ENCODE data around the gene DYNLT4.
"Not testable (repeated sequence)": the region's sequence is repeated elsewhere in the genome, so short reads cannot be mapped to it uniquely, and the experiment has no call there.

The DYNLT4 gene

DNA sequence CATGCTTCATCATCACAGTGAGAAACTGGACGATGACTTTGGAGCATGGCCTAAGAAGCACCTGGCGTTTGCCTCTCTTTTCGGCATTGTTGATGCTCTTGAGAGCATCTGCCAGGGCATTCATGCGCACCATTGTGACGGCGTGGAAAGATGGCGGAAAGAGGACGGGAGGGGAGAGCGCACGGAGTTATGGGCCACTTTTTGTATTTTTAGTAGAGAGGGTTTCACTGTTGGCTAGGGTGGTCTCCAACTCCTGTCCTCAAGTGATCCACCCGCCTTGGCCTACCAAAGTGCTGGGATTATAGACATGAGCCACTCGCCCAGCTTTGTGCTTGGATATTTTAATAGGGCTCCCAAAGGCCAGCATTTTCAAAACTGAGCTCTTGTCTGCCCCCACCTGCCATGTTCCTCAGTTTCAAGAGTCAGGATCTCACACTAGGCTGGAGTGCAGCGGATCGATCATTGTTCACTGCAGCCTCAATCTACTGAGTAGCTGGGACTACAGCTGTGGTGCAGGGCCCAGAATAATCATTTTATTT lies 26.5 kb downstream of the DYNLT4 start:
- H3K4me1 Mint-ChIP-seq: peaks cover 54% of the 10 kb centered on the region
- peak overlapping the region; percentile 29 for H3K4me3 Mint-ChIP-seq
- H3K9me3 Mint-ChIP-seq: no peaks in the 10 kb centered on the region
- ATAC-seq (no peak), DNase-seq (no peak)
- no peak overlapping the region for H3K27ac Mint-ChIP-seq
- no peaks in the 10 kb centered on the region for H3K27me3 Mint-ChIP-seq
- H3K36me3 Mint-ChIP-seq (ENCODE audit: low read depth): peaks cover 63% of the 10 kb centered on the region

DNA sequence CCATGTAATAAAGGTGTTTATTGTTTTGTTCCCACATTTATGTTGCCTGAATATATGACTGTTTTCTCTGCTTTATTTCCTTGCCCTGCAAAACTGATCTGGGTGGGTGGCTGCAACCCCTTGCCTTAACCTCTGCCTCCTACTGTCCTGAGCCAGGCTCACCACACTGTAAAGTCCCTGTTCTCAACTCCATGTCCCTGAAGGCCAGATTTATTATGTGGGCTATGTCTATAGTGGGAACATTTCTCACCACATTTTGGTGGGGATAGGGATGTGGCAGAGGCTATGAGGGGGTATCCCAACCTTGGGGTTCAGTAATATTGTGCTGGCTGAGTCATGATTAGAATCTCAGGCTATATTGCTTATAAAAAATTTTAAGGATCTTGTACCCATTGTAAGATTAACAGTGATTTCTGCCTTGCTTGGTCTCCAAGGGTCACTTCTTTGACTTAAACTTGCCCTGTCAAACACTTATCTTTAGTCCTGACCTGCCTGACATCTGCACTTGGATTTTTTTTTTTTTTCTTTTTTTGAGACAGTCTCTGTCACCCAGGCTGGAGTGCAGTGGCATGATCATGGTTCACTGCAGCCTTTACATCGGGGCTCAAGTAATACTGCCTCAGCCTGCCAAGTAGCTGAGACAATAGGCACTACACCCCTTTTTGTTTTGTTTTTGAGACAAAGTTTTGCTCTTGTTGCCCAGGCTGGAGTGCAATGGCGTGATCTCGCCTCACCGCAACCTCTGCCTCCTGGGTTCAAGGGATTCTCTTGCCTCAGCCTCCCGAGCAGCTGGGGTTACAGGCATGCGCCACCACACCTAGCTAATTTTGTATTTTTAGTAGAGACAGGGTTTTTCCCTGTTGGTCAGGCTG lies 28.2 kb downstream of the DYNLT4 start:
- peaks cover 70% of the 10 kb centered on the region for H3K36me3 Mint-ChIP-seq (ENCODE audit: low read depth)
- H3K9me3 Mint-ChIP-seq: no peaks in the 10 kb centered on the region
- DNase-seq: no peak
- peak overlapping the region; percentile 94 for H3K4me3 Mint-ChIP-seq
- peaks cover 48% of the 10 kb centered on the region for H3K4me1 Mint-ChIP-seq
- no peaks in the 10 kb centered on the region for H3K27me3 Mint-ChIP-seq
- H3K27ac Mint-ChIP-seq: peak overlapping the region; percentile 95
- no peak for ATAC-seq

DNA sequence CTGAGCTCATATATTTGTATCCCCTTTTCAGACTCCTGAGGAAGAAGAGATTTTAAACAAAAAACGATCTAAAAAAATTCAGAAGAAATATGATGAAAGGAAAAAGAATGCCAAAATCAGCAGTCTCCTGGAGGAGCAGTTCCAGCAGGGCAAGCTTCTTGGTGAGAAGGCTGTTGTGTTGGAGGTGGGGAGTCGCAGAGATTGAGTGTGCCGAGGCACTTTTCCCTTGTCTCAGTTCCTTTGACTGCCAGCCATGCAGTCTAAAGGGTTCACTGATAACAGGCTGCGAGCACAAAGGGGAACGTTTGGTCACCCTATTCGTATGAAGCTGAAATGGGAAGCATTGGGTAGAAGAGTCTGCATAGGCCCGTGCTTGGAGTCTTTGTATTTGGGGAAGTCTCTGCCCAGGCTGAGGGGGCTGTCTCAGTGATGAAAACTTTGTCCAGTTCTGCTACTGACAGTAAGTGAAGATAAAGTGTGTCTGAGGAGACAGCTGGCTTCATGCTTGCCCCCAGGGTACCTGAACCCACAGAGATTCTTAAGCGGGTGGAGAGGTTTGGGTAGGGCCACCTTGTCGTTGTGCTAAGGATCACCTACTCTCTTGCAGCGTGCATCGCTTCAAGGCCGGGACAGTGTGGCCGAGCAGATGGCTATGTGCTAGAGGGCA lies 29.0 kb downstream of the DYNLT4 start:
- no peak for ATAC-seq
- Mint-ChIP-seq H3K36me3 (ENCODE audit: low read depth) (peaks cover 70% of the 10 kb centered on the region), H3K27me3 (no peaks in the 10 kb centered on the region), H3K27ac (peak overlapping the region; percentile 95), H3K9me3 (no peaks in the 10 kb centered on the region), H3K4me1 (peaks cover 42% of the 10 kb centered on the region), H3K4me3 (peak overlapping the region; percentile 94)
- DNase-seq: no peak

DNA sequence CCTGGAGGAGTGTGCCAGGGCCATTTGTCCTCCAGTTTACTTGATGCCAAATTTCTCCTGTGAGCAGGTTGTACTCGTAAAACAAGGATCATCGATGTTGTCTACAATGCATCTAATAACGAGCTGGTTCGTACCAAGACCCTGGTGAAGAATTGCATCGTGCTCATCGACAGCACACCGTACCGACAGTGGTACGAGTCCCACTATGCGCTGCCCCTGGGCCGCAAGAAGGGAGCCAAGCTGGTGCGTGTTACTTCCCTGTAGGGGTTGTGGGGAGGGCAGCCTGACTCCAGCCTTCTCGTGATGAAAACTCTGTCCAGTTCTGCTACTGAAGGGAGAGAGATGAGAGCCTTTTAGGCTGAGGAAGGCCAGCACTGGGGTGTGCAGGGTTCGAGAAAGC lies 29.6 kb downstream of the DYNLT4 start:
- Mint-ChIP-seq H3K27me3 (no peaks in the 10 kb centered on the region), H3K27ac (peak overlapping the region; percentile 95), H3K4me3 (peak overlapping the region; percentile 94), H3K4me1 (peaks cover 39% of the 10 kb centered on the region), H3K36me3 (ENCODE audit: low read depth) (peaks cover 68% of the 10 kb centered on the region), H3K9me3 (no peaks in the 10 kb centered on the region)
- ATAC-seq: no peak
- DNase-seq: no peak

DNA sequence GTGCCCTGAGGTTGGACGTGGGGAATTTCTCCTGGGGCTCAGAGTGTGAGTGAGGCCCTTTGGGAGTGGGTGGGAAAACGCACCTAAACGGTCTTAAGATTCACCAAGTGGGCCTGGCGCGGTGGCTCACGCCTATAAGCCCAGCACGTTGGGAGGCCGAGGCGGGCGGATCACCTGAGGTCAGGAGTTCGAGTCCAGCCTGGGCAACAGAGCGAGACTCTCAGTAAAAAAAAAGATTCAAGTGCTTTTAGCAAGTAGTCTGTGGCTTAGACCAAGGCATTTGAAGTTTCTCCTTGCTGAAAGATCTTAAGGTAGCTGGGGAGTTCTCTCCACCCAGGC lies 30.5 kb downstream of the DYNLT4 start:
- peaks cover 68% of the 10 kb centered on the region for H3K36me3 Mint-ChIP-seq (ENCODE audit: low read depth)
- peaks cover 36% of the 10 kb centered on the region for H3K4me1 Mint-ChIP-seq
- peak overlapping the region; percentile 94 for H3K4me3 Mint-ChIP-seq
- no peaks in the 10 kb centered on the region for H3K27me3 Mint-ChIP-seq
- no peak for DNase-seq
- H3K27ac Mint-ChIP-seq: peak overlapping the region; percentile 95
- H3K9me3 Mint-ChIP-seq: no peaks in the 10 kb centered on the region
- ATAC-seq: no peak

DNA sequence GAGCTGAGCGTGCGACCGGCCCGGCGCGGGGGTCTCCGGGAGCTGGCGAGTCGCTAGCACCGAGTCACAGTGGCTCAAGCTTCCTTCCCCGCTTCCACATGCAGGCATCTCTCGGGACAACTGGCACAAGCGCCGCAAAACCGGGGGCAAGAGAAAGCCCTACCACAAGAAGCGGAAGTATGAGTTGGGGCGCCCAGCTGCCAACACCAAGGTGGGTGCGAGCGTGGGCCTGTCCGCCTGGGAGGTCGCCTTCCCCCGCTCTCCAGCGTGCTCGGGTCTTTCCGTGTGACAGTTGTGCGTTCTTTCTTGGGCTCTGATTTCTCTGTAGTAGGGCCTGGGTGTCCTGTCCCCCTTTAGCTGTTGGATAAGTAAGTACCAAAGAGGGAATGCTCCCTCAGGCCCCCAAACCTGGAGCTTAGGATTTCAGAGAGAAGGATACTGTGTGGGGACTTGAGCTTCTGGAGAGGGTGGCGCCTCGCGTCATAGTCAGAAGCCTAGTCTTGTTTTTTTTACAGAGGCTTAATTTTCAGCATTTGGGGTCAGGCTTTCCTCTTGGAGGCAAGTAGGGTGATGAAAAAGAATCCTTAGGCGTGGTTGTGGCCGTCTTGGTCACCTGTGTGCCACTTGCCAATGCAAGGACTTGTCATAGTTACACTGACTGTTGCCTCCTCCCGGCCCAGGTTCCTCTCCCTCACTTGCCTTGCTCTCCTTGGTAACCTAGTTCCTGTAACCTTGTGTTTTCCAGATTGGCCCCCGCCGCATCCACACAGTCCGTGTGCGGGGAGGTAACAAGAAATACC lies 31.0 kb downstream of the DYNLT4 start:
- no peak for ATAC-seq
- DNase-seq: peak; percentile 46
- no peaks in the 10 kb centered on the region for H3K9me3 Mint-ChIP-seq
- H3K4me1 Mint-ChIP-seq: peaks cover 36% of the 10 kb centered on the region
- no peaks in the 10 kb centered on the region for H3K27me3 Mint-ChIP-seq
- H3K4me3 Mint-ChIP-seq: peak overlapping the region; percentile 94
- H3K36me3 Mint-ChIP-seq (ENCODE audit: low read depth): peaks cover 62% of the 10 kb centered on the region
- peak overlapping the region; percentile 95 for H3K27ac Mint-ChIP-seq

DNA sequence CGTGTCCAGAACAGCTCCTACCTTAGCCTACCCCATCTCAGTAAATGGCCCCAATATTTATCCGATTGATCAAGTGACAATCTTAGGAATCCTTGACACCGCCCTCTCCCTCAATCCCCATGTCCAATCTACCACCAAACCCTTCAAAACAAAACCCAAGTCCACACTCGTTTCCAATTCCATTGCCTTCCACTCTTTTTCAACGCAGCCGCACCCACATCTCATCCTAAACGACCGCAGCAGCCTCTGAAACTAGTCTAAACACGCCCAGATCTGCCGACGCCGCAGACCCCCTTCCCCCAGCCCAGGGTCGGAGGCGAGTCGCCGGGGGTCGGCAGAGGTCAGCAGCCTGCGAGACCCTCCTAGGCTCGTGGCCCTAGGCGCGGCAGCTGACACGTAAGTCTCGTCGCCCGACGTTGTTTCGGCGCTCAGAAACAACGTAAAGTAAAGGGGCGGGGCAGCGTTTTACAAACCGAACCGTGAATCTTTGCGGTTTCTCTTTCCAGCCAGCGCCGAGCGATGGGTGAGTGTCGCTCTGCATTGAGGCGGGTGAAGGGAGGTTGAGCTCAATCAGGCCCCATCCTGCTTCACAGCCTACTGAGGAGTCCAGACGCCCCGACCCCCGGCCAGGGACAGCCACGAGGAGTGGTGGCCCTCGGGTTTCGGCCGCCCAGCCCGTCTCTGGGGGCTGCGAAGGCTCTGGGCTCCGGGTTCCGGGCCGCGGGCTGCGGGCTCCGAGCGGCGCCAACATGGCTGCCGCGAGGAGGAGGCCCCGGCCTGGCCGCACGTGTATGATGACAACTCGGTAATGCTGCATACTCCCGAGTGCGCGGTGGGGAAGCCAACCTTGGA lies 31.8 kb downstream of the DYNLT4 start, which contains the start of gene RPS8:
Gene RPS8 (plus strand): TSS at position 463 of the 852 bp plus-strand sequence. CDS start 57 bp downstream, at position 520.
- Mint-ChIP-seq H3K27ac (peak within 1 kb of the TSS; percentile 95), H3K4me1 (peaks cover 31% of the 10 kb centered on the region), H3K27me3 (no peaks in the 10 kb centered on the region), H3K9me3 (no peaks in the 10 kb centered on the region), H3K4me3 (peak within 1 kb of the TSS; percentile 94), H3K36me3 (ENCODE audit: low read depth) (peaks cover 54% of the 10 kb centered on the region)
- ATAC-seq (peak; percentile 71), DNase-seq (peak; percentile 91)

DNA sequence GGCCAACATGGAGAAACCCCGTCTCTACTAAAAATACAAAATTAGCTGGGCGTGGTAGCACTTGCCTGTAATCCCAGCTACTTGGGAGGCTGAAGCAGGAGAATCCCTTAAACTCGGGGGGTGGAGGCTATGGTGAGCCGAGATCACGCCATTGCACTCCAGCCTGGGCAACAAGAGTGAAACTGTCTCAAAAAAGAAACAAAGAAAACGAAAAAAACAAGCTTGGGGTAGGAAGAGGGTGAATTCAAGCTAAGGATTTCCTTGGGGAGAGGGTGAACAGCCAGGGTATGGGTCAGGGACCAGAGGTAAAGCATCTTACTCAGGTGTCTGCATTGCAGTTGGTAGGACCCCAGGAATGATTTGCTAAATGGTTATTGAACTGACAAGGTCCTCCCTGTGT lies 40.7 kb downstream of the DYNLT4 start:
- not testable (repeated sequence) for DNase-seq, H3K9me3 Mint-ChIP-seq, H3K27me3 Mint-ChIP-seq, ATAC-seq, H3K27ac Mint-ChIP-seq, H3K4me1 Mint-ChIP-seq, H3K4me3 Mint-ChIP-seq
- peaks cover 37% of the 10 kb centered on the region for H3K36me3 Mint-ChIP-seq (ENCODE audit: low read depth)

DNA sequence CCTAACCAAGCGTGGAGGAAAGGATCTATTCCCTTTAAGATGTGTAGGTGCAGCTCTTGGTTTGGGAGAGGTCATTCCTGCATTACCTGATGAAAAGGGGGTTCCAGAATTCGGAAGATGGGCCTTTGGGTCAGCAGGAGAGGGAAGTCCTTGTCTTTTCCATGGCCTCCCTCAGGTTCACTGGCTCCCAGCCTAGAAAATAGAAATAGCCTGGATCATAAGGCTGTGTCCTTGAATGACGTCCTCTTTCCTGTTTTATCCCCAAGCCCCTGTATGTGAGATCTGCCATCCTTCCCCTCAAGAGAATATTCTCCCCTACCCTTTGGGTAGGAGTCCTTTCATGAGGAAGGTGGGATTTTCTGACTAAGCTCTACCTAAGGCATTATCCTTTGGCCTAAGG lies 46.3 kb downstream of the DYNLT4 start:
- H3K27me3 Mint-ChIP-seq: no peaks in the 10 kb centered on the region
- ATAC-seq (no peak), DNase-seq (no peak)
- H3K9me3 Mint-ChIP-seq: no peaks in the 10 kb centered on the region
- H3K36me3 Mint-ChIP-seq (ENCODE audit: low read depth): peaks cover 59% of the 10 kb centered on the region
- H3K4me3 Mint-ChIP-seq: no peak overlapping the region
- no peak overlapping the region for H3K27ac Mint-ChIP-seq
- no peaks in the 10 kb centered on the region for H3K4me1 Mint-ChIP-seq

DNA sequence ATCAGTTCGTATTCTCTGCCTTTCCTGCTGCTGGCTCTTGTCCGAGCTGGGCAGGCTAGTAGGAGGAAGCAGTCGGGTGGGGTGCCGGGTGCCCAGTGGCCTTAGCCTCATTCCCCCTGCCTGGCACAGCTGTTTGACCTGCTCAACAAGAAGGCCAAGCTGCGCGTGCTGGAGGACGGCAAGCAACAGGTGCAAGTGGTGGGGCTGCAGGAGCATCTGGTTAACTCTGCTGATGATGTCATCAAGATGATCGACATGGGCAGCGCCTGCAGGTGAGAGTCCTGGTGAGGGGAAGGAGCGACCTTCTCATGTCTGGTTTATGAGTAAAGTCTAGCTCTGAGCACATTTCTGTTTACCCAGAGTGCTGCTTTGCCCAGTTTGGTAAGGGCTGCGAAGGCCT lies 48.1 kb downstream of the DYNLT4 start:
- DNase-seq: no peak
- Mint-ChIP-seq H3K27me3 (no peaks in the 10 kb centered on the region), H3K36me3 (ENCODE audit: low read depth) (peaks cover 68% of the 10 kb centered on the region), H3K4me1 (no peaks in the 10 kb centered on the region), H3K9me3 (no peaks in the 10 kb centered on the region), H3K27ac (no peak overlapping the region), H3K4me3 (no peak overlapping the region)
- no peak for ATAC-seq

DNA sequence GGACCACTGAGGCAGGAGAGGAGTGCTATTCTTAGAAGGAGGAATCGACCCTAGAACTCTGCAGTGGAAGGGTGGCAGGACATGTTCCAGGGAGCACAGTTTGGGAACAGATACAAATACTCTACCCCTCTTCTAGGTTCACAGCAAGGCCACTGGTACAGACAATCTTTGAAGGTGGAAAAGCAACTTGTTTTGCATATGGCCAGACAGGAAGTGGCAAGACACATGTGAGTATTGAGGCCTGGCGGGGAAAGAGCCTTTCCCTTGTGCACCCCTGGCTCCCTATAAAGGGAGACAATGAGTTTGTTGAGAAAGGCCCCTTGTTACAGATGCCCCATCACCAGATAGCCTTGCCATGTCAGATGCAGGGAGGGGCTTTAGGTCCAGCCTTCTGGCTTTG lies 49.7 kb downstream of the DYNLT4 start:
- Mint-ChIP-seq H3K27ac (no peak overlapping the region), H3K4me3 (no peak overlapping the region)
- no peak for DNase-seq

More for the DNA sequence above, 49.7 kb downstream of the DYNLT4 start:
- no peaks in the 10 kb centered on the region for H3K9me3 Mint-ChIP-seq
- ATAC-seq: no peak
- peaks cover 70% of the 10 kb centered on the region for H3K36me3 Mint-ChIP-seq (ENCODE audit: low read depth)
- no peaks in the 10 kb centered on the region for H3K27me3 Mint-ChIP-seq
- H3K4me1 Mint-ChIP-seq: peaks cover 8% of the 10 kb centered on the region

All from activated naive CD8-positive, alpha-beta T cell treated with anti-CD3 and anti-CD28 coated beads, Interleukin-2, amount 50 U/mL, for 24 hours (primary cell).